H9 (cell line): ENCODE measurements around the gene CKLF. TPM values are rescaled to one million over a fixed set of nuclear protein-coding genes. Genes with fewer than 3 reads are reported as not detected.

ENCODE experiments used
- DNase-seq: peaks from one replicate; pipeline ENCODE4 v3.0.0-alpha.2; 2017
- H2AFZ ChIP-seq: one replicate; pipeline ENCODE4 v1.6.1; 2013; ENCODE audit warnings: mild to moderate bottlenecking, low read length, control low read depth, moderate library complexity
- H2AK5ac ChIP-seq: 2 replicates; pipeline ENCODE4 v1.6.1; 2013; ENCODE audit warnings: low read length, control low read depth, mixed read lengths; ENCODE audit not compliant: insufficient read length
- H2BK120ac ChIP-seq: one replicate; pipeline ENCODE4 v1.6.1; 2013; ENCODE audit warnings: low read depth, mild to moderate bottlenecking, low read length, control low read depth, inconsistent platforms; ENCODE audit not compliant: poor library complexity, severe bottlenecking
- H2BK12ac ChIP-seq: 2 replicates; pipeline ENCODE4 v1.6.1; 2013; ENCODE audit warnings: low read length, control low read depth, mixed read lengths, low read depth; ENCODE audit not compliant: insufficient read length
- H2BK15ac ChIP-seq: 2 replicates; pipeline ENCODE4 v1.6.1; 2013; ENCODE audit warnings: low read depth, low read length, control low read depth
- H2BK20ac ChIP-seq: one replicate; pipeline ENCODE4 v1.6.1; 2013; ENCODE audit warnings: low read depth, mild to moderate bottlenecking, low read length, control low read depth, inconsistent platforms; ENCODE audit not compliant: poor library complexity, severe bottlenecking
- H2BK5ac ChIP-seq: 2 replicates; pipeline ENCODE4 v1.6.1; 2013; ENCODE audit warnings: low read length, control low read depth, mixed read lengths; ENCODE audit not compliant: insufficient read length
- H3K14ac ChIP-seq: 2 replicates; pipeline ENCODE4 v1.6.1; 2013; ENCODE audit warnings: low read length, control low read depth; ENCODE audit not compliant: insufficient read depth
- H3K18ac ChIP-seq: 2 replicates; pipeline ENCODE4 v1.6.1; 2013; ENCODE audit warnings: low read depth, mild to moderate bottlenecking, mixed read lengths, low read length, control low read depth; ENCODE audit not compliant: insufficient read length
- H3K23ac ChIP-seq: 2 replicates; pipeline ENCODE4 v1.6.1; 2013; ENCODE audit warnings: low read length, control low read depth, mixed read lengths, low read depth; ENCODE audit not compliant: insufficient read length
- H3K23me2 ChIP-seq: 2 replicates; pipeline ENCODE4 v1.6.1; 2013; ENCODE audit warnings: low read depth, mild to moderate bottlenecking, mixed read lengths, low read length, control low read depth; ENCODE audit not compliant: insufficient read length, poor library complexity, severe bottlenecking
- H3K27ac ChIP-seq: 2 replicates; pipeline ENCODE4 v1.5.1; 2013; ENCODE audit warnings: low read length, control low read depth, mixed read lengths, low read depth; ENCODE audit not compliant: insufficient read length
- H3K27me3 ChIP-seq: 2 replicates; pipeline ENCODE4 v1.6.1; 2013; ENCODE audit warnings: low read length, control low read depth, inconsistent platforms; ENCODE audit not compliant: insufficient read depth
- H3K4ac ChIP-seq: 2 replicates; pipeline ENCODE4 v1.6.1; 2013; ENCODE audit warnings: low read depth, mild to moderate bottlenecking, control low read depth, inconsistent platforms, low read length, moderate library complexity
- H3K4me1 ChIP-seq: 2 replicates; pipeline ENCODE4 v1.6.1; 2013; ENCODE audit warnings: low read length, control low read depth, inconsistent platforms; ENCODE audit not compliant: insufficient read depth
- H3K4me2 ChIP-seq: 2 replicates; pipeline ENCODE4 v1.6.1; 2013; ENCODE audit warnings: low read length, control low read depth, mixed read lengths; ENCODE audit not compliant: insufficient read length, insufficient read depth
- H3K56ac ChIP-seq: 2 replicates; pipeline ENCODE4 v1.6.1; 2013; ENCODE audit warnings: low read depth, mild to moderate bottlenecking, mixed read lengths, low read length, control low read depth; ENCODE audit not compliant: insufficient read length
- H3K79me1 ChIP-seq: 2 replicates; pipeline ENCODE4 v1.6.1; 2013; ENCODE audit warnings: low read depth, mild to moderate bottlenecking, moderate library complexity, low read length, control low read depth, inconsistent platforms; ENCODE audit not compliant: insufficient read depth, poor library complexity, severe bottlenecking
- H3K79me2 ChIP-seq: 2 replicates; pipeline ENCODE4 v1.6.1; 2013; ENCODE audit warnings: low read length, control low read depth, inconsistent platforms; ENCODE audit not compliant: insufficient read depth
- H3K9ac ChIP-seq: 2 replicates; pipeline ENCODE4 v1.6.1; 2013; ENCODE audit warnings: low read length, control low read depth, mixed read lengths; ENCODE audit not compliant: insufficient read length; ENCODE audit errors: extremely low read depth
- H3K9me3 ChIP-seq: one replicate; pipeline ENCODE4 v1.6.1; 2013; ENCODE audit warnings: low read depth, low read length, inconsistent platforms; ENCODE audit not compliant: control insufficient read depth
- H3T11ph ChIP-seq: one replicate; pipeline ENCODE4 v1.6.1; 2013; ENCODE audit warnings: mild to moderate bottlenecking, low read length, control low read depth, inconsistent platforms
- H4K20me1 ChIP-seq: one replicate; pipeline ENCODE4 v1.6.1; 2013; ENCODE audit not compliant: control insufficient read depth, insufficient read length, insufficient read depth
- H4K5ac ChIP-seq: 2 replicates; pipeline ENCODE4 v1.6.1; 2013; ENCODE audit warnings: low read depth, mild to moderate bottlenecking, mixed read lengths, low read length, control low read depth; ENCODE audit not compliant: insufficient read length
- H4K8ac ChIP-seq: replicated peaks from 2 replicates; pipeline ENCODE4 v1.6.1; 2013; ENCODE audit warnings: low read length, control low read depth, mixed read lengths, low read depth; ENCODE audit not compliant: insufficient read length
- H4K91ac ChIP-seq: 2 replicates; pipeline ENCODE4 v1.6.1; 2013; ENCODE audit warnings: low read depth, mild to moderate bottlenecking, moderate library complexity, mixed read lengths, low read length, control low read depth; ENCODE audit not compliant: insufficient read length
- H3K27ac Mint-ChIP-seq, 3 experiments: 2 replicates in 2 of 3; 3 replicates in 1 of 3; pipeline ENCODE4 v1.8.0; 2020 to 2021; ENCODE audit warnings: mixed read lengths in 3 of 3, mild to moderate bottlenecking in 1 of 3, moderate library complexity in 1 of 3
- H3K27me3 Mint-ChIP-seq: 2 replicates; pipeline ENCODE4 v1.8.0; 2021; ENCODE audit warnings: low read depth, mild to moderate bottlenecking, moderate library complexity, mixed read lengths
- H3K36me3 Mint-ChIP-seq, 3 experiments: 2 replicates in 2 of 3; 3 replicates in 1 of 3; pipeline ENCODE4 v1.8.0; 2020 to 2021; ENCODE audit warnings: low read depth in 3 of 3, mixed read lengths in 3 of 3; ENCODE audit not compliant: insufficient read depth in 1 of 3
- H3K4me1 Mint-ChIP-seq, 2 experiments: 2 replicates each; pipeline ENCODE4 v1.8.0; 2020; ENCODE audit warnings: mixed read lengths in 2 of 2
- H3K4me3 Mint-ChIP-seq, 2 experiments: 2 replicates in 1 of 2; 3 replicates in 1 of 2; pipeline ENCODE4 v1.8.0; 2020 to 2021; ENCODE audit warnings: mild to moderate bottlenecking in 2 of 2, mixed read lengths in 2 of 2, moderate library complexity in 1 of 2
- H3K9me3 Mint-ChIP-seq, 2 experiments: 2 replicates in 1 of 2; 3 replicates in 1 of 2; pipeline ENCODE4 v1.8.0; 2020; ENCODE audit warnings: mild to moderate bottlenecking in 2 of 2, mixed read lengths in 2 of 2, moderate library complexity in 1 of 2
- CTCF ChIP-seq: fragments of 200-600 bp; sonication (generic); conservative IDR thresholded peaks from 3 replicates; pipeline ENCODE4 v1.8.0; 2021; ENCODE audit warnings: antibody characterized with exemption, mild to moderate bottlenecking
- WGBS: extraction: QIAGEN DNeasy Blood & Tissue Kit; methylation state at CpG from one replicate; pipeline ENCODE4 v1.1.7; 2013; ENCODE audit warnings: missing lambda C conversion rate, low lambda C conversion rate, mixed read lengths; ENCODE audit not compliant: insufficient read length; ENCODE audit errors: extremely low coverage; 5-methylcytosine and 5-hydroxymethylcytosine counted together
- total RNA-seq: library from RNA; stranded (reverse); gene quantifications from 2 replicates; pipeline ENCODE4 v1.2.1, GENCODE V29; 2021

Gene CKLF
- total RNA-seq, 1 experiment from 2014 or later, result 23.1 TPM

GRCh38 chr16:66587881-66588600, 35.7 kb downstream of the CKLF start:
- Histone ChIP-seq H2BK5ac (no peak overlapping the region), H3K23me2 (no peaks in the 10 kb centered on the region), H3K56ac (no peak overlapping the region), H2AK5ac (no peak overlapping the region), H3K27me3 (no peaks in the 10 kb centered on the region), H4K5ac (no peak overlapping the region), H2BK15ac (no peak overlapping the region), H2AFZ (no peak overlapping the region), H3K23ac (no peak overlapping the region), H2BK12ac (no peak overlapping the region), H3K18ac (no peak overlapping the region), H2BK120ac (no peak overlapping the region), H3K4ac (no peak overlapping the region), H4K91ac (no peak overlapping the region), H2BK20ac (no peak overlapping the region), H3K9ac (no peak overlapping the region), H3K4me1 (no peaks in the 10 kb centered on the region), H4K8ac (no peak overlapping the region), H4K20me1 (no peaks in the 10 kb centered on the region), H3T11ph (no peak overlapping the region), H3K79me1 (no peaks in the 10 kb centered on the region), H3K4me2 (no peak overlapping the region), H3K27ac (no peak overlapping the region), H3K14ac (no peak overlapping the region), H3K9me3 (no peaks in the 10 kb centered on the region), H3K79me2 (no peaks in the 10 kb centered on the region)
- H3K36me3 Mint-ChIP-seq, result no peaks in the 10 kb centered on the region
- H3K9me3 Mint-ChIP-seq, result no peaks in the 10 kb centered on the region
- no peak overlapping the region; a peak in 1 of 7 replicates for H3K27ac Mint-ChIP-seq
- H3K4me1 Mint-ChIP-seq, result peaks cover 12 to 20% of the 10 kb centered on the region in 2 experiments
- no peaks in the 10 kb centered on the region; the same call in 1 of the 2 replicates for H3K27me3 Mint-ChIP-seq
- no peak overlapping the region for H3K4me3 Mint-ChIP-seq
- TF ChIP-seq CTCF, result no peak
- no peak for DNase-seq
- WGBS, result no CpG with 5 or more reads among the region's 7 CpGs
